HepG2 (cell line): ENCODE measurements around the gene SEC14L5. TPM values are rescaled to one million over a fixed set of nuclear protein-coding genes. Genes with fewer than 3 reads are reported as not detected.
A peak's percentile ranks its signal among the peaks of the same experiment; 100 is the strongest.

Source experiments
- AGO2 ChIP-seq: fragments of 200-400 bp; formaldehyde crosslinking; optimal IDR thresholded peaks from 2 replicates; pipeline ENCODE3; 2017; ENCODE audit warnings: mild to moderate bottlenecking, low read depth, low read length, moderate library complexity
- CBX2 ChIP-seq, 2 experiments: fragments of 200-600 bp in 1 of 2; sonication (generic); formaldehyde crosslinking in 1 of 2; IDR thresholded peaks; 2 replicates each; pipeline versions ENCODE4 v1.7.0 to v1.8.1; 2018 to 2022; ENCODE audit warnings: low read depth in 2 of 2, low read length in 1 of 2, mild to moderate bottlenecking in 1 of 2, missing genetic modification reagents in 1 of 2
- CBX5 ChIP-seq: sonication (generic); formaldehyde crosslinking; IDR thresholded peaks from 2 replicates; pipeline ENCODE4 v1.4.0; 2020; ENCODE audit warnings: missing genetic modification reagents, borderline replicate concordance
- ELF1 ChIP-seq: sonication (generic); formaldehyde crosslinking; IDR thresholded peaks from 2 replicates; pipeline ENCODE4 v1.4.0; 2020; ENCODE audit warnings: missing genetic modification reagents
- GLMP ChIP-seq: sonication (generic); formaldehyde crosslinking; IDR thresholded peaks from 2 replicates; pipeline ENCODE4 v1.9.0; 2021; ENCODE audit warnings: missing genetic modification reagents, mild to moderate bottlenecking, borderline replicate concordance
- NFKB2 ChIP-seq: sonication (generic); formaldehyde crosslinking; IDR thresholded peaks from 2 replicates; pipeline ENCODE4 v1.4.0; 2020; ENCODE audit warnings: missing genetic modification reagents, borderline replicate concordance
- PLSCR1 ChIP-seq: sonication (generic); formaldehyde crosslinking; IDR thresholded peaks from 2 replicates; pipeline ENCODE4 v1.5.0; 2020; ENCODE audit warnings: missing genetic modification reagents, mild to moderate bottlenecking, borderline replicate concordance
- SIN3B ChIP-seq: fragments of 150-350 bp; IDR thresholded peaks from 2 replicates; pipeline ENCODE4 v1.6.1; 2014; ENCODE audit warnings: low read length
- SOX5 ChIP-seq: IDR thresholded peaks from 2 replicates; pipeline ENCODE4 v1.6.1; 2016; ENCODE audit warnings: borderline replicate concordance
- ZBTB2 ChIP-seq: sonication (generic); formaldehyde crosslinking; IDR thresholded peaks from 2 replicates; pipeline ENCODE4 v1.8.0; 2022; ENCODE audit warnings: low read depth, missing genetic modification reagents
- ZBTB43 ChIP-seq: sonication (generic); formaldehyde crosslinking; conservative IDR thresholded peaks from 2 replicates; pipeline ENCODE4 v1.4.0; 2020; ENCODE audit warnings: missing genetic modification reagents
- ZFYVE20 ChIP-seq: sonication (generic); formaldehyde crosslinking; IDR thresholded peaks from 2 replicates; pipeline ENCODE4 v1.8.0; 2023; ENCODE audit warnings: low read depth, mild to moderate bottlenecking, moderate library complexity, missing genetic modification reagents, borderline replicate concordance
- ZKSCAN1 ChIP-seq: fragments of 150-350 bp; IDR thresholded peaks from 2 replicates; pipeline ENCODE4 v1.6.1; 2014; ENCODE audit warnings: low read length
- ZNF280B ChIP-seq: sonication (generic); formaldehyde crosslinking; IDR thresholded peaks from 2 replicates; pipeline ENCODE4 v1.5.0; 2020; ENCODE audit warnings: missing genetic modification reagents, mild to moderate bottlenecking, borderline replicate concordance
- ZNF350 ChIP-seq: sonication (generic); formaldehyde crosslinking; IDR thresholded peaks from 2 replicates; pipeline ENCODE4 v1.4.0; 2020; ENCODE audit warnings: mild to moderate bottlenecking, low read depth, missing genetic modification reagents, borderline replicate concordance
- ZNF432 ChIP-seq: sonication (generic); formaldehyde crosslinking; IDR thresholded peaks from 2 replicates; pipeline ENCODE4 v1.5.0; 2020; ENCODE audit warnings: missing genetic modification reagents, mild to moderate bottlenecking, borderline replicate concordance
- ZNF674 ChIP-seq: sonication (generic); formaldehyde crosslinking; IDR thresholded peaks from 2 replicates; pipeline ENCODE4 v1.5.0; 2020; ENCODE audit warnings: low read depth, mild to moderate bottlenecking, missing genetic modification reagents
- ZSCAN9 ChIP-seq: IDR thresholded peaks from 2 replicates; pipeline ENCODE4 v1.6.1; 2016; ENCODE audit warnings: borderline replicate concordance
- polyA plus RNA-seq, 8 experiments: library from polyadenylated mRNA; depleted of rRNA in 3 of 8; stranded (reverse) in 7 of 8; unstranded in 1 of 8; fragments of >200 nt; fragmentation: Illumina TruSeq in 4 of 8; extraction: Trizol in 4 of 8; gene quantifications; 2 replicates each; pipeline versions ENCODE4 v1.2.1 to v1.2.3, GENCODE V29; 2011 to 2016; ENCODE audit warnings: low read depth in 4 of 8, missing spikeins in 1 of 8, mixed read lengths in 1 of 8; ENCODE audit not compliant: insufficient read depth in 1 of 8
- total RNA-seq, 5 experiments: library from RNA; depleted of rRNA; stranded (reverse); fragments of >200 nt; fragmentation: Illumina TruSeq; extraction: Trizol; gene quantifications; 2 replicates each; pipeline ENCODE4 v1.2.3, GENCODE V29; 2016; ENCODE audit warnings: low read depth in 1 of 5
- TF ChIP-seq, protein P1 (sequence below): sonication (generic); formaldehyde crosslinking; IDR thresholded peaks from 2 replicates; pipeline ENCODE4 v1.5.0; 2020; ENCODE audit warnings: missing genetic modification reagents, mild to moderate bottlenecking, borderline replicate concordance
- TF ChIP-seq, protein P2 (sequence below): sonication (generic); formaldehyde crosslinking; IDR thresholded peaks from 2 replicates; pipeline ENCODE4 v1.4.0; 2020; ENCODE audit warnings: low read depth, mild to moderate bottlenecking, missing genetic modification reagents

Gene SEC14L5
- total and polyA plus RNA-seq, 2 of the 13 experiments (the other 11 are each of a cell fraction or from before 2014, with no cell fraction given) = 0.40 to 0.42 TPM

- TF ChIP-seq PLSCR1 (CRISPR knock-in tag) (no peak), ZBTB2 (CRISPR knock-in tag) (0 out of 2 replicates have a peak, but pooled peaks have one; percentile 20), CBX2 (IDR thresholded peaks at IDR 0.05; ENCODE audit: low read depth, low read length) (no peak), CBX2 (CRISPR knock-in tag; IDR thresholded peaks at IDR 0.05; ENCODE audit: low read depth) (peak; percentile 54; the same call in 1 of the 2 replicates), ZFYVE20 (no peak), GLMP (no peak), ZNF432 (no peak), ZKSCAN1 (no peak), ELF1 (CRISPR knock-in tag) (no peak), NFKB2 (0 out of 2 replicates have a peak, but pooled peaks have one; percentile 39), ZNF674 (CRISPR knock-in tag) (no peak), CBX5 (CRISPR knock-in tag) (no peak), AGO2 (peak; percentile 45), SOX5 (CRISPR knock-in tag) (no peak), ZNF280B (CRISPR knock-in tag) (no peak), ZSCAN9 (CRISPR knock-in tag) (no peak), SIN3B (no peak), ZNF350 (CRISPR knock-in tag) (peak; percentile 56; the same call in 1 of the 2 replicates), ZBTB43 (no peak)
- TF ChIP-seq, protein P1, sequence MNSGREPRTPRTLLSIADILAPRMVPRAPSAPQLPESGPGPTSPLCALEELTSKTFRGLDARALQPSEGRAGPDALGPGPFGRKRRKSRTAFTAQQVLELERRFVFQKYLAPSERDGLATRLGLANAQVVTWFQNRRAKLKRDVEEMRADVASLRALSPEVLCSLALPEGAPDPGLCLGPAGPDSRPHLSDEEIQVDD (CRISPR knock-in tag) = no peak
- TF ChIP-seq, protein P2, sequence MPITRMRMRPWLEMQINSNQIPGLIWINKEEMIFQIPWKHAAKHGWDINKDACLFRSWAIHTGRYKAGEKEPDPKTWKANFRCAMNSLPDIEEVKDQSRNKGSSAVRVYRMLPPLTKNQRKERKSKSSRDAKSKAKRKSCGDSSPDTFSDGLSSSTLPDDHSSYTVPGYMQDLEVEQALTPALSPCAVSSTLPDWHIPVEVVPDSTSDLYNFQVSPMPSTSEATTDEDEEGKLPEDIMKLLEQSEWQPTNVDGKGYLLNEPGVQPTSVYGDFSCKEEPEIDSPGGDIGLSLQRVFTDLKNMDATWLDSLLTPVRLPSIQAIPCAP (CRISPR knock-in tag) = no peak
These were observed 21.7 kb upstream of the SEC14L5 start (continued) for GRCh38 chr16:4936181-4936990.
